MG63 (cell line): Measurements from ENCODE around the gene HOXC5. TPM values are rescaled to one million over a fixed set of nuclear protein-coding genes. Genes with fewer than 3 reads are reported as not detected.

Experiments used
- DNase-seq: peaks from one replicate; pipeline ENCODE4 v3.0.0-alpha.2; 2020
- H3K27me3 ChIP-seq: fragments of 250-450 bp; sonication (Bioruptor Pico); 2 replicates; pipeline ENCODE4 v1.5.1; 2020; ENCODE audit warnings: mild to moderate bottlenecking, moderate library complexity
- H3K36me3 ChIP-seq: fragments of 250-450 bp; sonication (Bioruptor Pico); 2 replicates; pipeline ENCODE4 v1.5.1; 2020; ENCODE audit warnings: mild to moderate bottlenecking, moderate library complexity
- H3K4me3 ChIP-seq: fragments of 250-450 bp; sonication (Bioruptor Pico); 2 replicates; pipeline ENCODE4 v1.5.1; 2020; ENCODE audit warnings: mild to moderate bottlenecking, moderate library complexity
- H3K9me3 ChIP-seq: fragments of 250-450 bp; sonication (Bioruptor Pico); 2 replicates; pipeline ENCODE4 v1.5.1; 2020; ENCODE audit warnings: mild to moderate bottlenecking, moderate library complexity
- total RNA-seq: library from RNA; depleted of rRNA; stranded (reverse); fragments of >200 nt; shearing (Covaris generic); gene quantifications from 2 replicates; pipeline ENCODE4 v1.2.3, GENCODE V29; 2014; ENCODE audit warnings: low replicate concordance

The HOXC5 gene
- total RNA-seq, 1 experiment from 2014 or later: not detected

GRCh38 chr12:54044425-54045103, 11.7 kb downstream of the HOXC5 start:
- no peaks in the 10 kb centered on the region for H3K27me3 ChIP-seq
- DNase-seq: no peak
- H3K4me3 ChIP-seq: no peak overlapping the region
- no peaks in the 10 kb centered on the region for H3K36me3 ChIP-seq
- H3K9me3 ChIP-seq: no peaks in the 10 kb centered on the region

GRCh38 chr12:54045401-54045800, 12.6 kb downstream of the HOXC5 start:
- DNase-seq: no peak
- Histone ChIP-seq H3K36me3 (no peaks in the 10 kb centered on the region), H3K4me3 (no peak overlapping the region), H3K27me3 (no peaks in the 10 kb centered on the region), H3K9me3 (no peaks in the 10 kb centered on the region)

GRCh38 chr12:54045868-54046521, 13.1 kb downstream of the HOXC5 start:
- Histone ChIP-seq H3K27me3 (no peaks in the 10 kb centered on the region), H3K9me3 (no peaks in the 10 kb centered on the region), H3K36me3 (no peaks in the 10 kb centered on the region), H3K4me3 (no peak overlapping the region)
- DNase-seq: no peak

GRCh38 chr12:54046809-54047159, 13.9 kb downstream of the HOXC5 start:
- H3K36me3 ChIP-seq: no peaks in the 10 kb centered on the region
- no peaks in the 10 kb centered on the region for H3K27me3 ChIP-seq
- H3K9me3 ChIP-seq: no peaks in the 10 kb centered on the region
- DNase-seq: no peak
- no peak overlapping the region for H3K4me3 ChIP-seq

DNA sequence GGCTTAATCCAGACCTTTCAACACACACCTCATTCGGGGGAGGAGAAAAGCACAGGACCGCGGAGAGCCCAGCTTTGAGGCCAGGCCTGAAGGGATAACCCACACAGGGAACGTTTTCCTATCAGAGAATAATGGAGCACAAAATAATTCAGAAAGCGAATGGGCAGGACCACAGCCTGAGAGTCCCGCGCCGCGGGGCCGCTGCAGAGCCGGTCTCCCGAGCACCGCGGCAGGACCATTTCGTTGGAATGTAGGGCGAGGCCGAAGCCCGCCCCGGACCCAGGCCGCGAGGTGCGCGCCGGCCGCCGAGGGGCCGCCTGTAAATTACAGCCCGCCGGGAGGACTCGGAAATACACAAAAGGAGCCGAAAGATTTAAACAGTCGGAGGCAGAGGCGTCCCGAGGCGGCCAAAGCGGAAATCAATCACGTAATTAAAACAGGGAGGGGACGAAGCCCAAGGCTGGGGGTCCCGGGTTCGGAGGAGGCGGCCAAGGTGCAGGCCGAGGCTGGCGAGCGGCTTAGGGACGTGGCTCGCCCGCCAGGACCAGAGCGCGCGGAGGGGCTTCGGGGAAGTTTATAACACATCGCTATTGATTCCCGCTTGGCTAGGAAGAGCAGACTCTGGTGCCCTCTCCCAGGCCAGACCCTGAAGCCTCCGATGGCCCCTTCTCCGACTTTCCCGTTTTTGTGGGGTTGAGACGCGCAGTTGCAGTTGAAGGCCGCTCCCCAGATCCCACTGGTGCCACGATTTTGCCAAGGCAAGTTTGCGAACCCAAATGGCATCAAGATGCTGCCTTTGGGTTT, 14.5 kb downstream of the HOXC5 start:
- H3K9me3 ChIP-seq: no peaks in the 10 kb centered on the region
- no peaks in the 10 kb centered on the region for H3K27me3 ChIP-seq
- no peaks in the 10 kb centered on the region for H3K36me3 ChIP-seq
- DNase-seq: no peak
- no peak overlapping the region for H3K4me3 ChIP-seq

DNA sequence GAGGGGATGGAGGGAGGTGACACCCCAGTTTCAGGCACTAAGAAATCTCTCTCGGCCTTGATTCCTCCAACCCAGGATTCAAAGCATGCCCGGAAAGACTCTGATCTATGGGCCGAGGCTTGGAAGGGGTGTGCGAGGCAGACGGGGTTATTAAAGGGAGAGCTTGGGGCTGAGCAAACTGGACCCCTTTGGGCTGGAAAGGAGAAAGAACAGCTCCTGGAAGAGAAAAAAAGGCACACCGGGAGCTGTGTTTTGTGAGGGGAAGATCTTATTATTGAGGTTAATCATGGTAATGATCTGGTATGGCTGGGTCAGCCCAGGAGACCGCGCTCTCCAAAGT, 15.1 kb downstream of the HOXC5 start:
- no peaks in the 10 kb centered on the region for H3K27me3 ChIP-seq
- no peaks in the 10 kb centered on the region for H3K36me3 ChIP-seq
- no peak for DNase-seq
- H3K9me3 ChIP-seq: no peaks in the 10 kb centered on the region
- H3K4me3 ChIP-seq: no peak overlapping the region

GRCh38 chr12:54048406-54049093, 15.7 kb downstream of the HOXC5 start:
- Histone ChIP-seq H3K9me3 (no peaks in the 10 kb centered on the region), H3K27me3 (no peaks in the 10 kb centered on the region), H3K4me3 (no peak overlapping the region), H3K36me3 (no peaks in the 10 kb centered on the region)
- DNase-seq: no peak

GRCh38 chr12:54049108-54049507, 16.3 kb downstream of the HOXC5 start:
- no peak overlapping the region for H3K4me3 ChIP-seq
- no peaks in the 10 kb centered on the region for H3K27me3 ChIP-seq
- no peak for DNase-seq
- H3K36me3 ChIP-seq: no peaks in the 10 kb centered on the region
- H3K9me3 ChIP-seq: no peaks in the 10 kb centered on the region

GRCh38 chr12:54050482-54050810, 17.6 kb downstream of the HOXC5 start:
- Histone ChIP-seq H3K27me3 (no peaks in the 10 kb centered on the region), H3K36me3 (no peaks in the 10 kb centered on the region)
- DNase-seq: no peak

GRCh38 chr12:54051026-54051842, 18.4 kb downstream of the HOXC5 start:
- DNase-seq: no peak
- H3K4me3 ChIP-seq: no peak overlapping the region
- H3K36me3 ChIP-seq: no peaks in the 10 kb centered on the region
- H3K9me3 ChIP-seq: no peaks in the 10 kb centered on the region
- no peaks in the 10 kb centered on the region for H3K27me3 ChIP-seq

More at GRCh38 chr12:54050482-54050810, 17.6 kb downstream of the HOXC5 start:
- H3K9me3 ChIP-seq: no peaks in the 10 kb centered on the region
- no peak overlapping the region for H3K4me3 ChIP-seq

DNA sequence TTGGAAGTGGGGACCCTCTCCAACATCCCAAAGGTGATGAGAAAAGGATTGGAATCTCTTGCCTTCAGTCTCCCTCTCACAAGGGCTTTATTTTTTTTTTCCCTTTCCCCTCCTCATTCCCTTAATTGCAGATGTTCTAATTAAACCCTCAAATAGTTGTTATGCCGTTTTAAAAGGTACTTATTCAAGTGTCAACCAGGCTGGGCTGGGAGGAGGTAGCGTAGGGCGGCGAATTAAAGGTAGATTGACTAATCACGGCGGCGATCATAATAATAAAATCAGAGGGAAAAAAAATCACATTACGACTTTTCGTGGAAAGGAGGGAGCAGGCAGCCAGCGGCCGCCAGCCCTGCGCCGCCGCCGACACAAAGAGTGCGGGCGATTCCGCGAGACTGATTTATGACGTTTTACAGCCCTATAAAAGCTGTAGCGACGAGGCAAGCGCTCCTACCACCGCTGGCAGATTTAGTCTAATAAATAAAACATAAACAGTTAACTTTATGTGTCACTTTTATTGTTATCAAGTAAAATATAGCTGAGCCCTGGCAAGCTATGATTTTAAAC, 19.1 kb downstream of the HOXC5 start:
- no peaks in the 10 kb centered on the region for H3K27me3 ChIP-seq
- DNase-seq: no peak

DNA sequence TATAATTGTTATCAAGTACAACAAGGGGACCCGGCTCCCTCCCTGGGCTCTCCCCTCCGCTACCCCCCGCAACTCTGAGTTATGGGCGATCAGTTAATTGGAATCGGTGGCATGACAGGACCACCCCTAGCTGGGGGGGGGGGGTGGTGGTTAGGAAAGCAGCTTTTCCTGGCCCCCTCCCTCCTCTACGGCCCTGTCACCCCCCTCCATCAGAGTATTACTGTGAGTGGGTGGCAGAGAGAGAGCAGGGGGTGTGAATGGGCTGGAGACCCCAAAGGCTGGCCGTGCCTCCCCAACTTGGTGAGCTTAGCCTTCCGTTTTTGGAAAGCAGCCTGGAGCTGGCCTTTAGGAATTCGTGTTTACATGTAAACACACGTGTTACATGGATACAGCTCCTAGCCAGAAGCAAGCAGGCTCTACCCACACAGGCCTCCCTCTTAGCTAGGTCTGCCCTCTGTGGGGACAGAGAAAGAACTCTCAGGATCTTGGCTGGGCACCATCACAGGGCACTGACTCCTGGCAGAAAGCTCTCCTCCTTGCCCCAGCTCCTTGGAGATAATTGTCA, 19.7 kb downstream of the HOXC5 start:
- H3K9me3 ChIP-seq: no peaks in the 10 kb centered on the region
- no peaks in the 10 kb centered on the region for H3K27me3 ChIP-seq
- no peaks in the 10 kb centered on the region; the same call in 1 of the 2 replicates for H3K36me3 ChIP-seq
- DNase-seq: no peak
- no peak overlapping the region for H3K4me3 ChIP-seq

More for the DNA sequence above, 19.1 kb downstream of the HOXC5 start:
- no peak overlapping the region for H3K4me3 ChIP-seq
- H3K36me3 ChIP-seq: no peaks in the 10 kb centered on the region; the same call in 1 of the 2 replicates
- H3K9me3 ChIP-seq: no peaks in the 10 kb centered on the region

GRCh38 chr12:54053003-54053750, 20.3 kb downstream of the HOXC5 start:
- Histone ChIP-seq H3K27me3 (no peaks in the 10 kb centered on the region), H3K4me3 (peak overlapping the region; percentile 39)

GRCh38 chr12:54053751-54054741, 21.2 kb downstream of the HOXC5 start, which contains the start of gene HOXC4:
HOXC4 (plus strand) TSS chr12:54053835; CDS start chr12:54053923, 88 bp downstream.
- DNase-seq: no peak

More at GRCh38 chr12:54053003-54053750, 20.3 kb downstream of the HOXC5 start:
- DNase-seq: peak; percentile 12
- no peaks in the 10 kb centered on the region for H3K9me3 ChIP-seq
- H3K36me3 ChIP-seq: no peaks in the 10 kb centered on the region; the same call in 1 of the 2 replicates

More at GRCh38 chr12:54053751-54054741, 21.2 kb downstream of the HOXC5 start, which contains the start of gene HOXC4:
- Histone ChIP-seq H3K27me3 (no peaks in the 10 kb centered on the region), H3K36me3 (no peaks in the 10 kb centered on the region; the same call in 1 of the 2 replicates), H3K9me3 (no peaks in the 10 kb centered on the region), H3K4me3 (peak within 1 kb of the TSS; percentile 39)
